Renal cortical epithelial cell (primary cell): ENCODE data around the gene NCAPH2. TPM values are rescaled to one million over a fixed set of nuclear protein-coding genes. Genes with fewer than 3 reads are reported as not detected.
A peak's percentile ranks its signal among the peaks of the same experiment; 100 is the strongest.

Experiments
- DNase-seq: peaks from one replicate; pipeline ENCODE4 v3.0.0-alpha.2; 2011; ENCODE audit warnings: low read depth
- total RNA-seq: library from RNA; depleted of rRNA; stranded (reverse); fragments of >200 nt; gene quantifications from 2 replicates; pipeline ENCODE4 v1.2.3, GENCODE V29; 2014

NCAPH2 gene
- 16.7 and 24.7 TPM in 2 replicates for total RNA-seq

- DNase-seq, result peak; percentile 85
Measured at GRCh38 chr22:50507991-50508884, at the start of gene NCAPH2. Gene NCAPH2 (plus strand): TSS chr22:50508224. CDS start chr22:50508338, 114 bp downstream.

GRCh38 chr22:50459016-50459415 lies 49.0 kb upstream of the NCAPH2 start:
- no peak for DNase-seq

GRCh38 chr22:50459496-50460140 lies 48.4 kb upstream of the NCAPH2 start:
- no peak for DNase-seq

- DNase-seq, result no peak
Measured at GRCh38 chr22:50460938-50461337, 47.1 kb upstream of the NCAPH2 start.

GRCh38 chr22:50461536-50461935 lies 46.5 kb upstream of the NCAPH2 start:
- DNase-seq, result no peak

- no peak for DNase-seq
Measured at GRCh38 chr22:50461979-50462540, 46.0 kb upstream of the NCAPH2 start.

DNA sequence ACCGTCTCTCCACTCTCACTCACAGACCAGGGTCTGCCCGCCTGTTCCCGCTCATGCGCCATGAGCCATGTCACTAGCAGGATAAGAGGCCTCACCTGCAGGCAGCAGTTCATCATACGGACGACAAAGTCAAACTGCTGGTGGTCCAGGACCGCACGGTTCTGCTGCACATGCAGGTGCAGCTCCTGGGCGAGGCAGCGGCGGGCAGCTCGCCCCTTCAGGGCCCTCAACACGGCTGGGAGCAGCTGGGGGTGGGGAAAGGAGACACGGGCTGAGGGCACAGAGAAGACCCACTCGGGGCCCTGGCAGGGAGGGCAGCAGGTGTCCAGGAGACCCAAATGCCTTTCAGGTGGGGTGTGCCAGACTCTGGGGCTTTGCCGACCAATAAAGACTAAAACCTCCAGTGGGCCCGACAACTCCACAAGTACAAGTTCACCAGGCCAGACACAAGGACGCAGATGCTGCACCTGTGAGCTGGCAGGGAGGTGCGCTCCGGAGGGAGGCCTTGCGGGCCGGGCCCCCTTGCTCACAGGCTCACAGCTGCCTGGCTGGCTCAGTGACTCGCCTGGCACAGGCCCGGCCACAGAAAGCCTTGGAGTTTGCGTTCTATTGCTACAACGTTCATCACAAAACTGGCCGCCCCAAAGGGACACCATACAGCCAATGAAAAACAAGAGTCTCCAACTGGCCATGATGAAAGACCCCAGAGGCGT lies 44.7 kb upstream of the NCAPH2 start:
- no peak for DNase-seq

GRCh38 chr22:50464451-50464850 lies 43.6 kb upstream of the NCAPH2 start:
- DNase-seq, result no peak

DNA sequence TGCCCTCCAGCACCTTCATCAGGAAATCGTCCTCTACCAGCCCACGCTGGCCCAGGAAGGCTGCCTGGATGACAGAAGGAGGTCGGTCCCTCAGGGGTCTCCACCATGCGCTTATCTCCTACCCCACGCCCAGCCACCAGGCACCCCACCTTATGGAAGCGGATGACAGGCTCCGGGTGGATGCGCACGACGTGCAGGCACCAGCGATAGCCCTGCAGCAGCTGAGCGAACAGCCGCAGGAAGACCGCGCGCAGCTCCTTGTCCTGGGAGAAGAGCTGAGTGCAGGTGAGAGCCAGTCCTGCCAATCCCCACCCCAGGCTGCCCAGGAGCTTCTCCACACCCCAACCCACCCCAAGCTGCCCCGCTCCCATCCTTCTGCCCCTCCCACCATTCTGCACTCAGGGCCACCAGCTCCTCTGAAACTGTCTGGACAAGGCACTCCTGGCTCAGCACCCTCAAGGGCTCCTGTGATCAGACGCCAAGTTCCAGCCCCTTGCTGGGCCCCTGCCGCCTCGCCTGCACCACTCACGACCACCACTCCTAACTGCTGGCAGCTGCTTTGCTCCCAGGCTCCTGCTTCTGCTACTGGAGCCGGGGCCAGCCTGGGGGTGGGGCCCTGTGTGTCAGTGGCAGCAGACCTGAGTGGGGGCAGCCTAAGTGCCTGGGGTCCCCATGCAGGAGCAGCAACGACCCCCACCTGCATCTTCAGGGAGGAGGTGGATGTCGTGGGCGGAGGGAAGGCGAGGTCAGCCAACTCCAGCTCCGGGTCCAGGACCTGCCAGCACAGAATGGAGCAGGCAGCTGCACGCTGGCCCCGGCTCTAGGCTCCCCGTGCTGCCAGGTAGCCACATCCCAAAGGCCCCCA lies 42.7 kb upstream of the NCAPH2 start:
- DNase-seq, result no peak

- DNase-seq, result no peak
Measured at GRCh38 chr22:50467341-50467740, 40.7 kb upstream of the NCAPH2 start.

GRCh38 chr22:50467773-50468440 lies 40.1 kb upstream of the NCAPH2 start:
- DNase-seq, result no peak

DNA sequence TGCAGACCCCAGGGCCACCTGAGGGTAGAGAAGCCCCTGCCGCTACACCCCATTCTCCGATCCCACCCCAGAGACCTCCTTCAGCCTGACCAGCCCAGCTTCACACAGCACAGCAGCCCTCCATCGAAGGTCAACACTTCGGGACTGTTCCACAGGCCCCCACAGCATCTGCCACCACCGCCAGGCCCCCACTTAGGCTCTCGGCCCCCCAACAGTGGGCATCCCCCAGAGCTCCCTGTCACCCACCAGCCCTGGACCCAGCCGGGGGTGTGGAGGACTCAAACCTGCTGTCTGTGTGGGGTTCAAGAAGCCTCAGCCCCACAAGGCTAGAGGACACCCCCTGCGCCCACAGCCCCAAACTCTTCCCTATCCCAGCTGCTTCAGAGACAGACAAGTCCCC lies 39.4 kb upstream of the NCAPH2 start:
- no peak for DNase-seq

DNA sequence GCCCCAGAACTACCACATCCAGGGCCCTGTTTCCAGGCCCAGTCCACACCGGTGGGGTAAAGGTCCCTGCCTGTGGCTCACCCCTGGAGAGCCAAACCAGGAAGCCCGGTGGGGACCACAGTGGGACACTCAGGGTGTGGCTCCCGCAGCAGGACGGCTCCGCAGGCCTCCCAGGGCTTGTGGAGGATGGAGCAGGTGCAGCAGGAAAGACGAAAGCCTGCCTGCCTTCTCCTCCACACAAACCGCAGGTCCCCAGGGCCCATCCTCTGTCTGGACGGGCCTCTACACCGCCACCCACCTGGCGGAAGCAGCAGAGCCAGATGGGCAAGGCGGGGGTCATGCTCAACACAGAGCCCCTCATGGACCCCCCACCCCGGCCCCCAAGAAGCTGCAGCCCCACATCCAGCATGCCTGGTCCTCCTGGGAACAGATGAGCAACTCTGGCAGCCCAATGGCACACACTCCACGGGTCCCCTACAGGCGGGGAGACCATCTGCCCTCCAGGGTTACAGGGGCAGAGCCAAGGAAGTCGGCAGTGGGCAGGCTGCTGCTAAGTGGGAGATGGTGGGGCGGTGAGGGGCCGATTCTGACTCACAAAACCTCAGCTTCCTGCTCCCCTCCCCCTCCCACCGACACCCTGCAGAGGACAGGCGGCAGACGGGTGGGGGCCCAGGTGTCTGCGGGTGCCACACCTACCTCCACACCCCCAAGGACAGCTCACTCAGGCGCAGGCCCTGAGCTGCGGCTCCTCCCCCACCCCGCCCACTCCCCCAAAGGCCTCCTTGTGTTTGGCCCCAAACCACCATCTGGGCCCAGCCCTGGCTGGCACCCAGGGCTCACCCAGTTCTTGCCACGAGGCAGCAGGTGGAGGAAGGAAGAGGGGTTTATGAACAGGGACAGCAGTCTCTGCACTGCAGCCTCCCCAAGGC lies 38.4 kb upstream of the NCAPH2 start:
- peak; percentile 13 for DNase-seq

GRCh38 chr22:50470491-50470890 lies 37.5 kb upstream of the NCAPH2 start:
- no peak for DNase-seq

DNA sequence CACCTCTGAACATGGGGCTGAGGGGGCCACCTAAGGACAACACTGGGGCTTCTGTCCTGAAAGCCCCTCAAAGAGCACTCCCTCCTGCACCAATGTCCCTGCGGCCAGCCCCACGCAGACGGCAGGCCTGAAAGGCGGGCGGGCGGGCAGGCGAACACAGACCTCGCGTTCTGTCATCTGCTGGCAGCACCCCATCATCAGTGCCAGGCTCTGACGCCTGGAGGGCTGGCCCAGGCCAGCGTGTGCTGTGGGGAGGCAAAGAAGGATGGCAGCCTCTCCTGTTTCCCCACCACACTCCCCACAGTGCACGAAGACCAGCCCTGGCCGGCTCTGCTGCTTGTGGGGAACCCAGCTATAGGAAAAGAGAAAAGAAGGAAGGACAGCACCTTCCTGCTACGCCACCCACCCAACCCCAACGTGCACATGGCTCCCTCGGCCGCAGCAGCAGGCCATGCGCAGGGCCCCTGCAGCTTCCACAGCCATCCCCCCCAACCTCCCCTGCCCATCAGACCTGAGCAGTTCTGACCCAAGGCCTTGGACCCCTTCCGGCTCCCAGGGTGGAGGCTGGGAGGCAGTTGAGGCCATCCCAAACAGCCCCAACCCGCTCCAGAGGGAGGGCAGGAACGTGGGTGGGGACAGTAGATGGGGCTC lies 36.7 kb upstream of the NCAPH2 start:
- DNase-seq, result no peak

- DNase-seq, result no peak
Measured at GRCh38 chr22:50471962-50472361, 36.1 kb upstream of the NCAPH2 start.

GRCh38 chr22:50473088-50473487 lies 34.9 kb upstream of the NCAPH2 start:
- no peak for DNase-seq

DNA sequence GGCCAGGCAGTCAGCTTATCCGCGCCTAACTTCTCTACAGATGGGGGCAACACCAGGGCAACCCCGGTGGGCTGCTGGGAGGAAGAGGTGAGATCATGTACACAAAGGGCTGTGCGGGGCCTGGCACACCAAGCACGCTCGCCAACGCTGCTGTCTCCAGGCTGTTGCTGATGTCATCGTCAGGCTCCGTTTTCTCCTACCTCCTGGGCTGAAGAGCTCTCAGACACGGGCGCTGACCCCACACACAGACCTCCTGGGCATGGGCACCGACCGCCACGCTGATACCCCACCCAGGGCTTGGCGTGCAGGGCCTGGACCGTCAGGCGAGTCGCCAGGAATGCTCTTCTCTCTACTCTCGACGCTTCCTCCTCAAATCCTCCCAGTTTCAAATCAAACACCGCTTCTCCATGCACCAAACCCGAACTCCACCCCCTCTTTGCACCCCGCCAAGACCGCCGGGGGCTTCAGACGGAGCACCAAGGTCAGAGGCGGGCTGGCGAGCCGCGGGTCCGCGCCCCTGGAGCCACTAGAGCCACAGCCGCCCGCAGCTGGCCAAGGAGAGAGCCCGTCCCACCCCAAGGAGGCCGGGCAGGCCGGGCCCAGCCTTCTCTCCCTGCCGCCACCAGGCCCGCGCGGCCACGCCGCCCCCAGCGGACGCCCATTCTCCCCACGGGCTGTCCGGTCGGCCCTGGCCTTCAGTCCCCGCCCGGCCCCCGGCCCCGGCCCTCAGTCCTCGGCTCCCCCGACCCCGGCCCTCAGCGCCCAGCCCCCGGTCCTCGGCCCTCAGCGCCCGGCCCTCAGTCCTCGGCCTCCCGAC lies 34.0 kb upstream of the NCAPH2 start:
- peak; percentile 20 for DNase-seq
